ENCODE results near the gene ITGB2.

- no peak for TF ChIP-seq CTCF (IDR thresholded peaks at IDR 0.05; ENCODE audit: low read depth, low read length)
- no peak for TF ChIP-seq POLR2A (IDR thresholded peaks at IDR 0.05; ENCODE audit: extremely low read depth, insufficient read length)
- TF ChIP-seq MYC (IDR thresholded peaks at IDR 0.05; ENCODE audit: low read depth, low read length) = no peak
Measured at GRCh38 chr21:44850905-44851657, 69.6 kb downstream of the ITGB2 start.

Data from NB4 (cell line).